ENCODE measurements around the gene CDPF1. TPM values are rescaled to one million over a fixed set of nuclear protein-coding genes. Genes with fewer than 3 reads are reported as not detected.
A peak's percentile ranks its signal among the peaks of the same experiment; 100 is the strongest.

CDPF1 gene
- polyA plus RNA-seq, 1 donor from 2014 or later: 32.7 TPM

- H3K4me3 ChIP-seq (ENCODE audit: low read length): peak overlapping the region; percentile 81
- H3K36me3 ChIP-seq (ENCODE audit: insufficient read depth, low read length): no peaks in the 10 kb centered on the region
- no peak overlapping the region for H3K9ac ChIP-seq (ENCODE audit: low read length)
- no peaks in the 10 kb centered on the region for H3F3A ChIP-seq (ENCODE audit: insufficient read depth, low read length, poor library complexity, severe bottlenecking)
- H4K20me1 ChIP-seq (ENCODE audit: insufficient read depth): no peaks in the 10 kb centered on the region
- no peaks in the 10 kb centered on the region for H3K27me3 ChIP-seq (ENCODE audit: insufficient read depth, low read depth, low read length)
- peaks cover 3% of the 10 kb centered on the region for H3K79me2 ChIP-seq (replicated peaks; ENCODE audit: insufficient read depth, low read length)
- H3K9me3 ChIP-seq (ENCODE audit: low read length): no peaks in the 10 kb centered on the region
- H2AFZ ChIP-seq (ENCODE audit: low read depth, low read length): no peak overlapping the region
- no peaks in the 10 kb centered on the region for H3K9me2 ChIP-seq (ENCODE audit: insufficient read depth, low read length)
- H3K27ac ChIP-seq (ENCODE audit: low read length): no peak overlapping the region
- peak overlapping the region; percentile 62 for H3K4me2 ChIP-seq (ENCODE audit: low read length)
- TF ChIP-seq EP300 (conservative IDR thresholded peaks at IDR 0.05; ENCODE audit: poor library complexity, severe bottlenecking): no peak
- TF ChIP-seq REST (IDR thresholded peaks at IDR 0.05; ENCODE audit: borderline replicate concordance): no peak
- no peak for TF ChIP-seq RAD21 (conservative IDR thresholded peaks at IDR 0.05)
- no peak for TF ChIP-seq SMC3 (conservative IDR thresholded peaks at IDR 0.05; ENCODE audit: poor library complexity)
- no peak for TF ChIP-seq EZH2 (IDR thresholded peaks at IDR 0.05; ENCODE audit: borderline replicate concordance, insufficient read depth, low read length, poor library complexity, severe bottlenecking)
- TF ChIP-seq TAF1 (IDR thresholded peaks at IDR 0.05; ENCODE audit: low read depth): no peak
- no peak for TF ChIP-seq POLR2AphosphoS5 (IDR thresholded peaks at IDR 0.05)
- no peak for TF ChIP-seq MXI1 (conservative IDR thresholded peaks at IDR 0.05; ENCODE audit: poor library complexity, severe bottlenecking)
- no peak for TF ChIP-seq CTCF (IDR thresholded peaks at IDR 0.05; ENCODE audit: poor library complexity, severe bottlenecking)
Measured at GRCh38 chr22:46297151-46297812, 47.2 kb upstream of the CDPF1 start.

- Histone ChIP-seq H3K9me2 (ENCODE audit: insufficient read depth, low read length) (no peaks in the 10 kb centered on the region), H2AFZ (ENCODE audit: low read depth, low read length) (peak within 1 kb of the TSS; percentile 94), H3K27ac (ENCODE audit: low read length) (peak within 1 kb of the TSS; percentile 62)
Measured at GRCh38 chr22:46296257-46297150, 46.4 kb upstream of the CDPF1 start, which contains the start of gene GTSE1. Gene GTSE1 (plus strand): TSS chr22:46296870. CDS start chr22:46297401, 531 bp downstream.

More at GRCh38 chr22:46296257-46297150, 46.4 kb upstream of the CDPF1 start, which contains the start of gene GTSE1:
- TF ChIP-seq EZH2 (IDR thresholded peaks at IDR 0.05; ENCODE audit: borderline replicate concordance, insufficient read depth, low read length, poor library complexity, severe bottlenecking) (no peak), CTCF (IDR thresholded peaks at IDR 0.05; ENCODE audit: poor library complexity, severe bottlenecking) (peak; percentile 80), RAD21 (conservative IDR thresholded peaks at IDR 0.05) (peak; percentile 83), TAF1 (IDR thresholded peaks at IDR 0.05; ENCODE audit: low read depth) (peak; percentile 43), EP300 (conservative IDR thresholded peaks at IDR 0.05; ENCODE audit: poor library complexity, severe bottlenecking) (no peak), POLR2AphosphoS5 (IDR thresholded peaks at IDR 0.05) (peak; percentile 84), REST (IDR thresholded peaks at IDR 0.05; ENCODE audit: borderline replicate concordance) (peak; percentile 52), MXI1 (conservative IDR thresholded peaks at IDR 0.05; ENCODE audit: poor library complexity, severe bottlenecking) (peak; percentile 99), SMC3 (conservative IDR thresholded peaks at IDR 0.05; ENCODE audit: poor library complexity) (peak; percentile 75)
- H3K9me3 ChIP-seq (ENCODE audit: low read length): no peaks in the 10 kb centered on the region
- no peaks in the 10 kb centered on the region for H3K27me3 ChIP-seq (ENCODE audit: insufficient read depth, low read depth, low read length)
- peak within 1 kb of the TSS; percentile 69 for H3K9ac ChIP-seq (ENCODE audit: low read length)
- H3K79me2 ChIP-seq (replicated peaks; ENCODE audit: insufficient read depth, low read length): peaks cover 3% of the 10 kb centered on the region
- peak within 1 kb of the TSS; percentile 81 for H3K4me3 ChIP-seq (ENCODE audit: low read length)
- no peaks in the 10 kb centered on the region for H4K20me1 ChIP-seq (ENCODE audit: insufficient read depth)
- no peaks in the 10 kb centered on the region for H3K36me3 ChIP-seq (ENCODE audit: insufficient read depth, low read length)
- H3K4me2 ChIP-seq (ENCODE audit: low read length): peak within 1 kb of the TSS; percentile 83
- H3F3A ChIP-seq (ENCODE audit: insufficient read depth, low read length, poor library complexity, severe bottlenecking): no peaks in the 10 kb centered on the region
